Hindlimb muscle (tissue), 1 donor: ENCODE measurements around the gene COL26A1. TPM values are rescaled to one million over a fixed set of nuclear protein-coding genes. Genes with fewer than 3 reads are reported as not detected.
"Not testable (repeated sequence)": the region's sequence is repeated elsewhere in the genome, so short reads cannot be mapped to it uniquely, and the experiment has no call there.

Source experiments
- DNase-seq: peaks from one replicate; pipeline ENCODE4 v3.0.0-alpha.2; 2013
- polyA plus RNA-seq: library from polyadenylated mRNA; unstranded; fragments of 120-200 nt; gene quantifications from one replicate; pipeline ENCODE4 v1.2.1, GENCODE V29; 2013; ENCODE audit not compliant: insufficient read length

COL26A1 gene
- polyA plus RNA-seq = 2.4 TPM

DNA sequence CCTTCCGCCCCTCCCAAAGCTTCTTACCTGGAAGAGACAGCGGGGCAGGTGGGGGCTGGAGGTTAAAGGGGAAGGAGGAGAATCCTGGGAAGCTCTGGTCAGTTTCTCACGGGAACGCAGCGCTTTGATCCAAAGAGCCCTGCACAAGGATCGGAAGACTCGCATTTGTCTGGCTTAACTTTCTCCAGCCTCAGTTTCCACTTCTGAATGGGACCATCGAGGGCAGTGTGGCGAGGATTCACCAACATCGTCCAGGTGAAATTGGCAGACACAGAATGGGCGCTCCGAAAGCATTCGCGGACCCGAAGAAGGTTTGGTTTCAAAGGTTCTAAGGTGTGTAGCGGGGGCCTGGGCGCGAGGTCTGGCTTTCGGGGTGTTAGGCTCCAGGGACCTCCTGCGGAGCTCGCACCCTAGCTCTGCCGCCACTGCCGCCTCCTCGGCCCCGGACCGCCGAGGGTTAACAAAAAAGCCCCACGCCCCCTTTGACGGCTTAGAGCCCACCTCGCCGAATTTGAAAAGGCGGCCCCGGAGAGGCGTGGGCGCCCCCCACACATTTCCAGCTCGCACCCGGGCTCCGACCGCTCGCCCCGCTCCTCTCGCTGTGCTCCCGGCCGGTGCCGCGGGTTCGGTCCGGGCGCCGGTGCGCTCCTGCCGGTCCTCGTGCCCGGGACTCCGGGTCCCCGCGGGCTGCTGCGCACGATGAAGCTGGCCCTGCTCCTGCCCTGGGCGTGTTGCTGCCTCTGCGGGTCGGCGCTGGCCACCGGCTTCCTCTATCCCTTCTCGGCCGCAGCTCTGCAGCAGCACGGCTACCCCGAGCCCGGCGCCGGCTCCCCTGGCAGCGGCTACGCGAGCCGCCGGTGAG lies at the start of gene COL26A1:
TSS of gene COL26A1 (plus strand) at position 542 of the 862 bp plus-strand sequence. CDS start at position 700, 158 bp downstream.
- DNase-seq = peak; percentile 38

DNA sequence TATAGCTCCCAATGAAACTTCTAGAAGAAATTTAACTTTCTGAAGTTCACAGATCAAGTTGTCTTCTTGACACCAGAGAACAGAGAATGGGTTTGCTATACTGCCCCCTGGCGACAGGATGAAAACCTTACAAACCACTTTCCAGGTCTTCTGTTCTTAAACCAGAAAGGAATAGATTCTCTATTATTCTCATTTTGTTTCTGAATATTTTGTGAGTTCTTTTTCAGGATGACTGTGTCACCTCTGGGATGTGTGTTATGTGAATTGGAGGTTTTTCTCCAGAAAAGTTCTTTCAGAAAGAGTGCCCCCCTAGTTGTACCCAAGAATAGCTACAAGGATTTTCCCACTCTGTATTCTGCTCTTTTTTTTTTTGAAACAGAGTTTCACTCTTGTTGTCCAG lies 47.3 kb upstream of the COL26A1 start:
- no peak for DNase-seq

DNA sequence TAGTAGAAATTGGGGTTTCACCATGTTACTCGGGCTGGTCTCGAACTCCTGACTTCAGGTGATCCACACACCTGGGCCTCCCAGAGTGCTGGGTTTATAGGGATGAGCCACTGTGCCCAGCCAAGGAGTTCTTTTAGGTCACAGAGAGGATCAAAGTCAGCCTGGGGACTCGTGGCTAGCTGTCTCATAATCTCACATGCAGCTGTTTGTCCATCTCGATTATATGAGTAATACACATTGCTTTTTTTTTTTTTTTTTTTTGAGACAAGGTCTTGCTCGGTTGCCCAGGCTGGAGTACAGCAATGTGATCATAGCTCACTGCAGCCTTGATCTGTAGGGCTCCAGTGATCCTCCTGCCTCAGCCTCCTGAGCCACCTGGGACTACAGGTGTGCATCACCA lies 43.3 kb upstream of the COL26A1 start:
- no peak for DNase-seq

DNA sequence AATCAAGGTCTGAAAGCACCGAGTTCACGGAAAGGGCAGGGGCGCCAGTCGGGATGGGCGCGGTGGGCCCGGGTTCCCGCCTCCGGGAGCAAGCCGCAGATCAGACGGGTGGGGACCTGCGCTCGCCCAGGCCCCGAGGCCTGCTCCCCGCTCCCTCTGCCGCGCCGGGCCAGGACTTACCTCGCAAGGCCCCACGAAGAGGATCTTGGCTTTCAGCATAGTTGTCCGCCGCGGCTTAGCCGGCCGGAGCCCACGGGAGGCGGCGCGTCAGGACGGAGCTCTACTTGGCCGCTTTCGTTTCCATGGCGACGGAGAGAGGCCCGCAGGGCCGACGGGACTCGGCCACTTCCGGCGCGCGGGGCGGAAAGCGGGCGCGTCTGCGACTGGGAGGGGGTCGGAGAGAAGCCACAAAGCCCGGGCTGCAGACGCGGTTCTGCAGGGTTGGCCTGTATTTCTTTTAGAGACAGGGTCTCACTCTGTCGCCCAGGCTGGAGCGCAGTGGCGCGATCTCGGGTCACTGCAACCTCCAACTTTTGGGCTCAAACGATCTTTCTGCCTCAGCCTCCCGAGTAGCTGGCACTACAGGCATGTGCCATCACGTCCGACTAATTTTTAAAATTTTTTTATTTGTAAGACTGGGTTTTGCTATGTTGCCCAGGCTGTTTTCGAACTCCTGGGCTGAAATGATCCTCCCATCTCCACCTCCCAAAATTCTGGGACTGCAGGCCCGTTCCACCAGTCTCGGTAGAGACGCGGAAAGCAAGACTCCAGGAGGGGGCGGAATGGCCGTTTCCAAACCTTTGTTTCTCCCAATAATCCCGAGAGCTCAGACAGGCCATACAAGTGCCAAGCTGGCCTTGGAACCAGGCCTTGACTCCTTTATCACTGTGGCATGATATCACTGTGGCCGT lies 40.9 kb upstream of the COL26A1 start, which contains the start of gene IFT22:
TSS of gene IFT22 (minus strand) at position 322 of the 911 bp plus-strand sequence. CDS start at position 219, 103 bp downstream.
- DNase-seq = peak; percentile 96

DNA sequence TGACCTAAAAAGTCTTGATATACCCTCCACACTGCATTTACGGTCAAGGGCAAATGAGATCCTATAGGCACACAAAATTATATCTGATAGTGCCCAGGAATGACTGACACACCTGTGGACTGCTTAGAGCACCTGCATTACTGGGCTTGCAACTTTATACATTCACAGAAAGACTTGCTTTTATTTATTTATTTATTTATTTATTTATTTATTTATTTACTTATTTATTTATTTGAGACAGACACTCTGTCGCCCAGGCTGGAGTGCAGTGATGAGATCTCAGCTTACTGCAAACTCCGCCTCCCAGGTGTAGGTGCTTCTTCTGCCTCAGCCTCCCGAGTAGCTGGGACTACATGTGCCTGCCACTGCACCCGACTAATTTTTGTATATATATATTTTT lies 34.5 kb upstream of the COL26A1 start:
- DNase-seq = no peak

DNA sequence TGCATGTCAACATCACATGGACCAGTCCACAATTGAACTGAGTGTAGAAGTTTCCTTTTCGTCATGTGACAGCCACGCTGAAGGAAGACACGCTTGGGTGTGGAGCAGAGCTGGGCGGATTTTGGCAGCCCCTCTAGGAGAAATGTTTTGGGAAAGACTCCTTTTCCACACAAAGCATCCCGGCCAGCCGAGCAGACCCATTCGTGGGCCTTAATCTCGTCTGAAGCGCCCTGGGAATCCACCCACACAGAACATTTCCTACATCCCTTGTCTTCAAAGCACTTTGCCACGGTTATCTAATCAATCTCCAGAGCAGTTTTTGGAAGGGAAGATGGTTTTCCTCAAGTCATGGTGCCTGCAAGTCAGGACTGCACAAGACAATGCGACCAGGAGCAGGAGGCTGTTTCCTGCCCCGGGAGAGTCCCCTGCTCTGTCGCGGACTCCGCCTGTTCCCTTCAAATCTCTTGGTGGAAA lies 32.6 kb upstream of the COL26A1 start:
- DNase-seq = no peak

DNA sequence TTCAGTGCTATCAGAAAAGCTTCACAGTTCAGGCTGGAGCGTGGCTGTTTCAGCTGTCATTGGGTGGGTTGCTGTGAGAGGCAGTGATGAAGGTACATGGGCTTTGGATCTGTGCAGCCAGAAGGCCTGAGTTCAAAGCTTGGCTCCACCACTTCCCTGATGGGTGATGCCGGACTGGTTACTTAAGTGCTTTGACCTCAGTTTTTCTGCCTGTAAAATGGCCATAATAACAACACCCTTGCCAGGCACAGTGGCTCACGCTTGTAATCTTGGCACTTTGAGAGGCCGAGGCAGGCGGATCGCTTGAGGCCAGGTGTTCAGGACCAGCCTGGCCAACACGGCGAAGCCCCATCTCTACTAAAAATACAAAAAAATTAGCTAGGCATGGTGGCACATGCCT lies 30.6 kb upstream of the COL26A1 start:
- no peak for DNase-seq

DNA sequence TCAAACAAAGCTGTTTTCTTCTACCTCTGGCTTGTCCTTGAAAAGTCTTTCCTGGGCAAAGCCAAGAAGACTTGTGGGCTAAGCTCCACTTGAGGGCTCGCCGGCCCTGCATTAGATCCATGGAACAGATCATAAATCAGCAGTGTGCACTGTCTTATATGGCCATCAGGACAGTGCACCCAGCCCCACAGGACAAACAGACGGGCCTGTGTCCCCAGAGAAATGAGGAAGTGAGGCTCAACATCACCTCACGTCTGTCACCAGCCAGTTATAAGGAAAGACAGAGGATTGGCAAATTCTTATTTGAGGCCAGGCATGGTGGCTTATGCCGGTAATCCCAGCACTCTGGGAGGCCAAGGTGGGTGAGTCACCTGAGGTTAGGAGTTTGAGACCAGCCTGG lies 28.8 kb upstream of the COL26A1 start:
- DNase-seq = no peak

DNA sequence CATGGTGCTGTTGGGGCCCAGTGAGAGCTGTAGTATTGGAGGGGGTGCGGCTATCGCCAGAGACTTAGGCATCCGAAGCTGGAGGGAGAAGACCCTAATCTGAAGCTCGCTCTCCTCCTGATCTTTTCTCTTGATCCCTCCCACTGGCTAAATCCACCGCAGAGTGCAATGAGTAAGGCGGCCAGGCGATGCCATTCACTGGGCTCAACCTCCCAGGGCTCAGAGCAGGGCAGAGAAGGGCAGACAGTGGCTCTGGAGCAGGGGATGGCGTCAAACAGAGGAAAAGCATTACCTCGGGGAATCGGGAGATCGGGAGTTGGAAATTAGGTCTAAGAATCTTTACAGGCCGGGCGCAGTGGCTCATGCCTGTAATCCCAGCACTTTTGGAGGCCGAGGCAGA lies 22.3 kb upstream of the COL26A1 start:
- no peak for DNase-seq

DNA sequence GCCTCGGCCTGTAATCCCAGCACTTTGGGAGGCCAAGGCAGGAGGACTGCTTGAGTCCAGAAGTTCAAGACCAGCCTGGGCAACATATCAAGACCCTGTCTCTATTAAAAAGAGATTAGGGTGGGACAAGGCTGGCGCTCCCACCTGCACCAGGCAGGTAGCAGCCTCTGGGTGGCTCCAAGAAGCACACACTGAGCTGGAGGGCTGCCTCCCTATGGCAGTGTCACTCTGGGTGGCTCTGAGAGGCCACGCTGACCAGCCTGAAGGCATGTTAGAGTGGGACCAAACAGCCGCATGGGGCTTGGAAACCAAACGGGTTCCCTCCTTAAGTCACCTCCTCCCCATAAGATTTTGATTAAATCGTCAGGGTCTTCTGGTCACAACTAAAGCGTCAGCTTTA lies 19.8 kb upstream of the COL26A1 start:
- no peak for DNase-seq

DNA sequence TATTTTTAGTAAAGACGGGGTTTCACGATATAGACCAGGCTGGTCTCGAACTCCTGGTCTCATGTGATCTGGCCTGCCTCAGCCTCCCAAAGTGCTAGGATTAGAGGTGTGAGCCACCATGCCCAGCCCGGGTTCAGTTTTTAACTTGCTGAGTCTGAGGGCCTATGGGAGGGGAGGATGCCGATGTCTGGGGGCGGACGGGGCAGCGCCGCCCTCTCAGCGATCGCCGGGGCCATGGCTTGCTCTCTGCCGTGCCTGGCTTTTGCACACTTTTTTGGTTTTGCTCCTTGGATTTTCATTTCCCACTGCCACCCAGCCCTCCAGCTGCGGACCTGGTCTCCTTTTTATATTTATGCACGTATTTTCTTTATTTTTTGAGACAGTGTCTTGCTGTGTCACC lies 15.2 kb upstream of the COL26A1 start:
- DNase-seq = no peak

DNA sequence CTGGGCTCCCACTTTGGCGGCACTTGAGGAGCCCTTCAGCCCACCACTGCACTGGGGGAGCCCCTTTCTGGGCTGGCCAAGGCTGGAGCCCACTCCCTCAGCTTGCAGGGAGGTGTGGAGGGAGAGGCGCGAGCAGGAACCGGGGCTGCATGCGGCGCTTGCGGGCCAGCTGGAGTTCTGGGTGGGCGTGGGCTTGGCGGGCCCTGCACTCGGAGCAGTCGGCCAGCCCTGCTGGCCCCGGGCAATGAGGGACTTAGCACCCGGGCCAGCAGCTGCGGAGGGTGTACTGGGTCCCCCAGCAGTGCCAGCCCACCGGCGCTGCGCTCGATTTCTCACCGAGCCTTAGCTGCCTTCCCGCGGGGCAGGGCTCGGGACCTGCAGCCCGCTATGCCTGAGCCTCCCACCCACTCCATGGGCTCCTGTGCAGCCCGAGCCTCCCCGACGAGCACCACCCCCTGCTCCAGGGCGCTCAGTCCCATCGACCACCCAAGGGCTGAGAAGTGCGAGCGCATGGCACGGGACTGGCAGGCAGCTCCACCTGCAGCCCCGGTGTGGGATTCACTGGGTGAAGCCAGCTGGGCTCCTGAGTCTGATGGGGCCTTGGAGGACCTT lies 14.1 kb upstream of the COL26A1 start:
- DNase-seq = not testable (repeated sequence)

DNA sequence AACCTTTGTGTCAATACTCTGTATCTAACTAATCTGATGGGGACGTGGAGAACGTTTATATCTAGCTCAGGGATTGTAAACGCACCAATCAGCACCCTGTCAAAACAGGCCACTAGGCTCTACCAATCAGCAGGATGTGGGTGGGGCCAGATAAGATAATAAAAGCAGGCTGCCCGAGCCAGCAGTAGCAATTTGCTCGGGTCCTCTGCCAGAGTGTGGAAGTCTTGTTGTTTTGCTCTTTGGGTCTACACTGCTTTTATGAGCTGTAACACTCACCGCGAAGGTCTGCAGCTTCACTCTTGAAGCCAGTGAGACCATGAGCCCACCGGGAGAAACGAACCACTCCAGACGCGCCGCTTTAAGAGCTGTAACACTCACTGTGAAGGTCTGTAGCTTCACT lies 13.4 kb upstream of the COL26A1 start:
- DNase-seq = not testable (repeated sequence)

DNA sequence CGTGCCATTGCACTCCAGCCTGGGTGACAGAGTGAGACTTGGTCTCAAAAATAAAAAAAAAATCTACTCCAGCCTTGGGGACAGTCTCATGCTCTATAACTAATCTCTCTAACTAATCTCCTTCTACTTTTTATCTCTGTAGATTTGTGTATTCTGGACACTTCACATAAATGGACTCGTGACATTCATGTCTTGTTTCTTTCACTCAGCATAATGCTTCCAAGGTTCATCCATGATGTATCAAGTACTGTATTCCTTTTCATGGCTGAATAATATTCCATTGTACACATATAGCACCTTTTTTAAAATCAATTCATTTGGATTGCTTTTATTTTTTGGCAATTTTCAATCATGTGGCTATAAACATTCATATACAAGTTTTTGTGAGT lies 9.8 kb upstream of the COL26A1 start:
- DNase-seq = no peak

DNA sequence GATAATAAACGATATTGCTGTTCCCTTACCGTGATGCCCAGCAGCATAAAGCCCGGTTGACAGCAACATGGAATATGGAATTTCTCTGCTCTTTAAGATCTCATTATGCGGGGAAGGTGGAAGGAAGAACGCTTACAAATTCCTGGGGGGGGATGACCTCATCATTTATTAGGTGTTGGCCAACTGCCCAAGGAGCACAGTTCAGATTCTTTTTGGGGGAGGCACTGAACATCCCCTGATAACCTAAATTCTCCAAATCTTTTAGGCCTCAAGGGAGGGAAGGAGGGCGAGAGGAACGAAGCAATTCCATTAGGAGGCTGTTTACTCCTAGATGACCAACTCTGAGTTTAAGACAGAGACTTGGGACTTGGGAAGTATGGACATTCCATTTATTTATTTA lies 5.2 kb upstream of the COL26A1 start:
- no peak for DNase-seq

DNA sequence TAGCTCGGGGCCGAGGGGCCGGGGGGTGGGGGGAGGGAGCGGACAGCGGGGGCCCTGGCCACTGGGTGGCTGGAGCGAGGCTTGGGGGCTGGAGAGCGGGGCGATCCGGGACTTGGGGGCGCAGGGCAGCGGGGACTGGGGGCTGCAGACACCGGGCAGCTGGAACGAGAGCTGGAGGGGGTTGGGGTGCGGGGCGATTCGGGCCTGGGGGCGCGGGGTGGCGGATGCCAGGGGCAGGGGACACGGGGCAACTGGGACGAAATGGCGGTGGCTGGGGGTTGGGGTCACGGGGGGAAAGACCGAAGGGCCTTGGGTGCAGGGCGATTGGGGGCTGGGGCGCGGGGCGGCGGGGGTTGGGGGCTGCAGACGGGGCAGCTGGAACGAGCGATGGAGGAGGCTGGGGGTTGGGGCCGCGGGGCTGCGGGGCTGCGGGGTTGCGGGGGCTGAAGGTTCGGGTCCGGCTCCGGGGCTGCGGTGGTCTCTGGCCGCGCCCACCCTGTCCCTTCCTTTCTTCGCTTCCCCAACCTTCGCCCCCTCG lies 590 bp downstream of the COL26A1 start:
- no peak for DNase-seq

DNA sequence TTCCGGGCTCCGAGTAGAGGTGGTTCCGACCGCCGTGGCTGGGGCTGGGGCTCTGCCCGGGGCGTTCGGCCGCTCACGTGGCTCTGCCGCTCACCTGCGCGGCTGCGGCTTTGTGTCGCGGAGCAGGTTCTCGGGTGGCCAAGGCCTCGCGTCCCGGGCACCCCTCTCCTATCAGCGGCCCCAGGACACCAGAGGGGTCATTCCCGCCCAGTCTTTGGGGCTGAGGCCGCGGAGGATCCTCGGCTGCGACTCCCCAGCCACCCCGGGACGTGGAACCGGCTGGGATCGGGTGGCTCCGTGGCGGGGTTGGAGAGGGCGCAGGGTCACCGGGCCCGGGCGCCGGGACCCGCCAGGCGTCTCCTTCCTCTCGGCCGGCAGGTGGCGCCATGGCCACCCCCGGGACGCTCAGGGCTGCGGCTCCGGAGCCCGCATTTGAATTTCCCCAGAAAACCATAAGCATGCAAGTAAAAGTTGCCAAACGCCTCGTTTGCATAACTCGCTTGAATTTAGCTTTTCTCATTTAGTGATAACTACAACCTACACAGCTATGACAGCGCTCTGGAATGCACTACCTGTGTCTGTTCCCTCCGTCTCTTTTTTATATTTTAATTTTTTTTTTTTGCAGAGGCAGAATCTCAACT lies 1.2 kb downstream of the COL26A1 start:
- peak; percentile 71 for DNase-seq

DNA sequence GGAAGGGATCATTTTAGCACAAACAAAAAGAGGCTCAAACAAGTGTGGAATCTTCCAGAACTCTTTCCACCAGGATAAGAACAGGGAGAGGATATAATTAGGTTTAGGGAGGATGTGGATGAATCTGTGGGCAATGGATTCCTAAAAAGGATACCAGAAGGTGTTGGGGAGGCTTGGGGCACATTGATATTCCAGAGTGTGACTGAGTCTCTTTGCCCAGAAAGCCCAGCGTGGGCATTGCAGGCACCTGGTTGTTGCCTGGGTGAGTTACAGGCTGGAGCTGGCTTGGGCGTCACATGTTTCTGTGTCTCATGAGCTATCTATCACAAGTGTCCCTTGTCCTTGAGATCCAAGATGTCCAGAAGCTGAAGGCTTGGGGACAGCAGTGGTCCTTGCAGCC lies 3.3 kb downstream of the COL26A1 start:
- DNase-seq = no peak

DNA sequence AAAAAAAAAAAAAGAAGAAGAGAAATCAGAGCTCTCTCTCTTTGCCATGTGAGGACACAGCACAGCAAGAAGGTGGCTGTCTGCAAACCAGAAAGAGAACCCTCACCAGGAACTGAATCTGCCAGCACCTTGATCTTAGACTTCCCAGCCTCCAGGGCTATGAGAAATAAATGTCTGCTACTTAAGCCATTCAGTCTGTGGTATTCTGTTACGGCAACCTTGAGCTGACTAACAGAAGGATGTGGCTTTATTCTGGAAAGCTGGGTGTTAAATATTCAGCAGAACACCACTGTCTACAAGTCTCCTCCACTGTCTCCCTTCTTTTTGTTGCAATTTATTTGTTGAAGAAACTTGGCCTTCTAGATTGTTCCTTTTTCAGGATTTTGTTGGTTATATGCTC lies 5.0 kb downstream of the COL26A1 start:
- DNase-seq = no peak

DNA sequence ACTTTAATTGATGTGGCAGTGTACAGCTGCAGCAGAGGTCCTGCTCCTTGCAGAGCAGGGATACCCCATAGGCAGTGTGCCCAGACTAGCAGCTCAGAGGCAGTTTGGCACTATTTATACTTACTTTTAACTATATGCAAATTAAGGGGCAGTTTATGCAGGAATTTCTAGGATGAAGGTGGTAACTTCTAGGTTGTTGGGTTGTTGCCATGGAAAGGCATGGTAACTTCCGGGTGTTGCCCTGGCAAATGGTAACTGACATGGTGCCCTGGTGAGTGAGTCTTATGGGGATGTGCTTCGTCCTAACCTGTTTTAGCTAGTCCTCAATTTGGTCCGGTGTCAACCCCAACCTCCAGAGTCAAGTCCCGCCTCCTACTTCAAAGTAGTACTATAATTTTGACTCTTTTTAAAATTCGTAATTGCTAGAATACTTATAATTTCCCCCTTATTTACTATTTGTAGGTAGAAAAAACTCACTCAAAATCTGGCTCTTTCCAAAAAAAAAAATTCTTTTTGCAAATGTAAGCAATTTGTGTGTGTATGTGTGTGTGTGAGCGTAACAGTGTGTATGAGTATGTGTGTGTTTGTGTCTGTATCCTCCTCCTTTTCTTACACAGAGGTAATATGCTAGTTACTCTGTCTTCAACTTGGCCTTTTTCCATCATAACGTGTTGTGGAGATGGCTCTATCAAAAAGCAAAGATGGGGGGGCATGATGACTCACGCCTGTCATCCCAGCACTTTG lies 5.9 kb downstream of the COL26A1 start:
- DNase-seq = no peak

DNA sequence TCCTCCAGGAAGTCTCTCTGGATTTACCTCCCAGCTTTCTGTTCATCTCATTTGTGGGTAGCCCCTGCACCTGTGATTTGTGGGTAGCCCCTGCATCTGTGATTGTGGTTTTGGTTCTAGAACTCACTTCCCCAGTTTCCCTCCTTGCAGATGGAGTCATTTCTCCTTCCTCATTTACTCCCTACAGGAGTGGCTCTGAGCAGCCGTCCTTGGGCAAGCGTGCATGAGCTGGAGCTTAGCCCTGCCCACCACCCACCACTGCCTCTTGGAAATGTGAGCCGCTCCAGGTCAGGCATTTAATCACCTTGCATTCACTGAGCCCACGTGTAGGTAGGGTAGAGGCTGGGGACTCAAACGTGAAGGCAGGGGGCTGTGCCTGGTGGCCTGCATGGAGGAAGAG lies 8.2 kb downstream of the COL26A1 start:
- DNase-seq = no peak
